GM19351 (cell line): Measurements from ENCODE around the gene NGEF.
A peak's percentile ranks its signal among the peaks of the same experiment; 100 is the strongest.

Experiments used
- ATAC-seq: cut with Tn5 transposase; IDR thresholded peaks from one replicate; pipeline ENCODE4 v1.9.1; 2021; ENCODE audit warnings: mild to moderate bottlenecking, moderate library complexity; ENCODE audit not compliant: unreplicated experiment

NGEF gene

GRCh38 chr2:232888099-232888836 lies 124.8 kb downstream of the NGEF start:
- ATAC-seq, result no peak

- ATAC-seq, result no peak
These were observed 125.7 kb downstream of the NGEF start for GRCh38 chr2:232887171-232887850.

GRCh38 chr2:232886632-232887031 lies 126.4 kb downstream of the NGEF start:
- no peak for ATAC-seq

- no peak for ATAC-seq
These were observed 126.9 kb downstream of the NGEF start for GRCh38 chr2:232886176-232886575.

GRCh38 chr2:232885264-232885961 lies 127.6 kb downstream of the NGEF start:
- ATAC-seq, result no peak

GRCh38 chr2:232884549-232885263 lies 128.3 kb downstream of the NGEF start:
- no peak for ATAC-seq

GRCh38 chr2:232884001-232884421 lies 129.0 kb downstream of the NGEF start:
- ATAC-seq, result no peak

GRCh38 chr2:232883116-232883721 lies 129.8 kb downstream of the NGEF start:
- no peak for ATAC-seq

GRCh38 chr2:232882505-232883115 lies 130.4 kb downstream of the NGEF start:
- no peak for ATAC-seq

GRCh38 chr2:232882085-232882484 lies 131.0 kb downstream of the NGEF start:
- ATAC-seq, result no peak

GRCh38 chr2:232880764-232881351 lies 132.2 kb downstream of the NGEF start:
- no peak for ATAC-seq

GRCh38 chr2:232879618-232880494 lies 133.2 kb downstream of the NGEF start:
- ATAC-seq, result no peak

- ATAC-seq, result no peak
These were observed 134.0 kb downstream of the NGEF start for GRCh38 chr2:232878855-232879617.

- ATAC-seq, result no peak
These were observed 135.0 kb downstream of the NGEF start for GRCh38 chr2:232877940-232878511.

- peak; percentile 12 for ATAC-seq
These were observed 136.0 kb downstream of the NGEF start for GRCh38 chr2:232876978-232877441.

- peak; percentile 52 for ATAC-seq
These were observed 136.7 kb downstream of the NGEF start for GRCh38 chr2:232876161-232876977.
